ENCODE results near the gene C5orf52. TPM values are rescaled to one million over a fixed set of nuclear protein-coding genes. Genes with fewer than 3 reads are reported as not detected.
"Not testable (repeated sequence)": the region's sequence is repeated elsewhere in the genome, so short reads cannot be mapped to it uniquely, and the experiment has no call there.

Gene C5orf52
- polyA plus RNA-seq, 2 of the 4 experiments (the other 2 are of a cell fraction) = not detected

- TF ChIP-seq PBX3 (IDR thresholded peaks at IDR 0.05) (no peak), GATA3 (IDR thresholded peaks at IDR 0.05; ENCODE audit: borderline replicate concordance) (no peak), SREBF2 (IDR thresholded peaks at IDR 0.05) (no peak), POLR2A (IDR thresholded peaks at IDR 0.05; ENCODE audit: low read length) (no peak), BCL3 (IDR thresholded peaks at IDR 0.05) (no peak)
These were observed 47.9 kb downstream of the C5orf52 start (continued) for GRCh38 chr5:157719245-157719644.

- Histone ChIP-seq H3K4me3 (no peak overlapping the region), H3K4me1 (no peaks in the 10 kb centered on the region), H3K9me3 (no peaks in the 10 kb centered on the region), H3K4me2 (no peak overlapping the region), H3K27ac (no peak overlapping the region)
- 83% methylated on average over 5 of the region's 6 CpGs for WGBS (ENCODE audit: missing lambda C conversion rate)
- ChIA-PET CTCF (interaction anchor here (0.6 to 6.1 kb wide), 9 partner anchors 20 to 397 kb away, joined by 3 to 58 read pairs (median 3); partner anchors contain the start of gene C5orf52), POLR2A (no interaction called here)
- DNase-seq (ENCODE audit: low read depth in 1 of 2, low spot score in 1 of 2) (no peak), FAIRE-seq (no peak), ATAC-seq (no peak)
- TF ChIP-seq KDM1A (IDR thresholded peaks at IDR 0.05; ENCODE audit: low read depth) = no peak
- TF ChIP-seq HEYL (CRISPR knock-in tag; IDR thresholded peaks at IDR 0.05) = no peak
- no peak for TF ChIP-seq HES2 (IDR thresholded peaks at IDR 0.05)
- TF ChIP-seq RNF2 (IDR thresholded peaks at IDR 0.05; ENCODE audit: borderline replicate concordance, low read depth) = no peak
- TF ChIP-seq MAX (IDR thresholded peaks at IDR 0.05) = no peak
These were observed 49.8 kb downstream of the C5orf52 start for GRCh38 chr5:157721159-157721558.

- FAIRE-seq; POLR2A ChIA-PET; ATAC-seq; H3K4me2 ChIP-seq; H3K4me1 ChIP-seq; H3K4me3 ChIP-seq; H3K9me3 ChIP-seq; H3K27ac ChIP-seq; DNase-seq (ENCODE audit: low read depth in 1 of 2, low spot score in 1 of 2): not testable (repeated sequence)
- CTCF ChIA-PET = interaction anchor here (1.8 to 3.1 kb wide), 2 partner anchors 21 to 246 kb away, joined by 4 to 13 read pairs; partner anchors contain the start of gene LSM11
- WGBS (ENCODE audit: missing lambda C conversion rate) = 51% methylated on average over 2 of the region's 2 CpGs
These were observed 51.6 kb downstream of the C5orf52 start for GRCh38 chr5:157722895-157723294.

GRCh38 chr5:157726607-157727006 lies 55.3 kb downstream of the C5orf52 start:
- H3K4me2 ChIP-seq; ATAC-seq; H3K27ac ChIP-seq; H3K4me3 ChIP-seq; DNase-seq (ENCODE audit: low read depth in 1 of 2, low spot score in 1 of 2); FAIRE-seq; H3K4me1 ChIP-seq; H3K9me3 ChIP-seq; POLR2A ChIA-PET: not testable (repeated sequence)
- WGBS (ENCODE audit: missing lambda C conversion rate) = 93% methylated on average over 2 of the region's 2 CpGs
- CTCF ChIA-PET = interaction anchor here (1.7 kb wide), 1 partner anchor 17 kb away, joined by 5 read pairs; the partner anchor contains the start of gene LSM11

GRCh38 chr5:157727858-157728257 lies 56.5 kb downstream of the C5orf52 start:
- H3K9me3 ChIP-seq; DNase-seq (ENCODE audit: low read depth in 1 of 2, low spot score in 1 of 2); H3K4me3 ChIP-seq; POLR2A ChIA-PET; ATAC-seq; H3K4me2 ChIP-seq; FAIRE-seq; H3K27ac ChIP-seq; H3K4me1 ChIP-seq: not testable (repeated sequence)
- WGBS (ENCODE audit: missing lambda C conversion rate) = 69% methylated on average over 1 of the region's 1 CpG
- CTCF ChIA-PET = interaction anchor here (1.7 kb wide), 1 partner anchor 16 kb away, joined by 5 read pairs; the partner anchor contains the start of gene LSM11

Other genes starting within 250 kb of the C5orf52 start
- 8.6 and 9.5 TPM in 2 replicates for gene NIPAL4, start 211.3 kb upstream of the C5orf52 start, polyA plus RNA-seq (2011; rRNA removed)
- gene NIPAL4, start 211.3 kb upstream of the C5orf52 start, polyA plus RNA-seq (2017; fragmentation: RNase III; extraction: RNeasy Plus Mini Kit Qiagen cat#74134 plus additional on column Dnase treatment) = 8.8 to 10.2 TPM (median 8.9 TPM) in 3 replicates
- gene ADAM19, start 95.8 kb upstream of the C5orf52 start, polyA plus RNA-seq (2011; rRNA removed) = 7.7 and 9.7 TPM in 2 replicates
- gene ADAM19, start 95.8 kb upstream of the C5orf52 start, polyA plus RNA-seq (2017; fragmentation: RNase III; extraction: RNeasy Plus Mini Kit Qiagen cat#74134 plus additional on column Dnase treatment) = 13.1 to 17.5 TPM (median 15.2 TPM) in 3 replicates
- gene SOX30, start 19.1 kb upstream of the C5orf52 start, polyA plus RNA-seq (2011; rRNA removed) = 0.07 and 0.10 TPM in 2 replicates
- 0.08 TPM in 2 of 3 replicates, not detected in the other for gene SOX30, start 19.1 kb upstream of the C5orf52 start, polyA plus RNA-seq (2017; fragmentation: RNase III; extraction: RNeasy Plus Mini Kit Qiagen cat#74134 plus additional on column Dnase treatment)
- 31.9 and 45.6 TPM in 2 replicates for gene THG1L, start 59.9 kb downstream of the C5orf52 start, polyA plus RNA-seq (2011; rRNA removed)
- gene THG1L, start 59.9 kb downstream of the C5orf52 start, polyA plus RNA-seq (2017; fragmentation: RNase III; extraction: RNeasy Plus Mini Kit Qiagen cat#74134 plus additional on column Dnase treatment) = 36.9 to 43.7 TPM (median 39.3 TPM) in 3 replicates
- gene LSM11, start 72.2 kb downstream of the C5orf52 start, polyA plus RNA-seq (2011; rRNA removed) = 3.7 and 4.1 TPM in 2 replicates
- gene LSM11, start 72.2 kb downstream of the C5orf52 start, polyA plus RNA-seq (2017; fragmentation: RNase III; extraction: RNeasy Plus Mini Kit Qiagen cat#74134 plus additional on column Dnase treatment) = 2.7 to 2.9 TPM (median 2.8 TPM) in 3 replicates
- gene CLINT1, start 187.6 kb downstream of the C5orf52 start, polyA plus RNA-seq (2011; rRNA removed) = 185 and 240 TPM in 2 replicates
- 89.7 to 93.1 TPM (median 92.0 TPM) in 3 replicates for gene CLINT1, start 187.6 kb downstream of the C5orf52 start, polyA plus RNA-seq (2017; fragmentation: RNase III; extraction: RNeasy Plus Mini Kit Qiagen cat#74134 plus additional on column Dnase treatment)

All from A549 (cell line).